Subcutaneous adipose tissue (tissue), 4 donors: ENCODE results near the gene ARID1A. TPM values are rescaled to one million over a fixed set of nuclear protein-coding genes. Genes with fewer than 3 reads are reported as not detected.

ENCODE experiments used
- total RNA-seq, 4 donors: library from RNA; depleted of rRNA; stranded (reverse); fragments of >200 nt; gene quantifications; one replicate each; pipeline ENCODE4 v1.1.0, GENCODE V29; 2016
- TF ChIP-seq, protein P1 (sequence below): fragments of 450-650 bp; IDR thresholded peaks from one replicate; pipeline ENCODE4 v1.5.1; 2016; ENCODE audit warnings: low read depth, mild to moderate bottlenecking, control low read depth, antibody characterized with exemption, moderate library complexity

Gene ARID1A
- total RNA-seq, 4 donors from 2014 or later, result 25.1 to 50.7 (median 31.3) TPM

DNA sequence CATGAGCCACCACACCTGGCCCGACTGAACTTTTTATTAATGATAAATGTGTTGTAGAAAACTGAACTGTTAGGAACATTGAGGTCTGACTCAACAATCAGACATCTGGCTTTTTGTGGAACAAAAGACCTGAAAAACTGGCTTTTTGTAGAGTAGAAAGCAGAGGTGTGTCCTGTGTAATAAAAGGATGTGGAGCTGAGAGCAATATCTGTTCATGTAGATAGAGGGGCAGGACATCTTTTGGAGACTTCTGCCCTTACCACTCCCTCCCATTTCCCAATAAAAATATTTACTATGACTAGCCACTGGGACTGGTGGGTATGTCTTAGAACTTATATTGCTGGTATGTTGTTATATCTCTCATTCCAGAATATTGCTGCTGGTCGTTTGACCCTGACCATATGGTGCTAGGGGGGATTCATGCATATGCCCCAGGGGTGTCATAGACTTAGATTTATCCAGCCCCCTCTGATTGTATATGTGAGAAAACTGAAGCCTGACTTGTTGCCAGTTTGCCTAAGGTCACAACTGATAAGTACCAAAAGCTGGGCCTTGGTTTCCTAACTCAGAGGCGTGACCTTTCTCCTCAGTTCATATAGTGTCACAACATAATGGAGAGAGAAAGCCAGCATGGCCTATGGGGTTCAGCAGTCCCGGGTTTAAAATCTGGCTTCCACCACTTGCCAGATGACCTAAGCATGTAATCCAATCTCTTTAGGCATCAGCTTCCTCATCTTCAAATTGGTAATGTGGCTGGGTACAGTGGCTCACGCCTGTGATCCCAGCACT lies 58.5 kb downstream of the ARID1A start:
- TF ChIP-seq, protein P1, sequence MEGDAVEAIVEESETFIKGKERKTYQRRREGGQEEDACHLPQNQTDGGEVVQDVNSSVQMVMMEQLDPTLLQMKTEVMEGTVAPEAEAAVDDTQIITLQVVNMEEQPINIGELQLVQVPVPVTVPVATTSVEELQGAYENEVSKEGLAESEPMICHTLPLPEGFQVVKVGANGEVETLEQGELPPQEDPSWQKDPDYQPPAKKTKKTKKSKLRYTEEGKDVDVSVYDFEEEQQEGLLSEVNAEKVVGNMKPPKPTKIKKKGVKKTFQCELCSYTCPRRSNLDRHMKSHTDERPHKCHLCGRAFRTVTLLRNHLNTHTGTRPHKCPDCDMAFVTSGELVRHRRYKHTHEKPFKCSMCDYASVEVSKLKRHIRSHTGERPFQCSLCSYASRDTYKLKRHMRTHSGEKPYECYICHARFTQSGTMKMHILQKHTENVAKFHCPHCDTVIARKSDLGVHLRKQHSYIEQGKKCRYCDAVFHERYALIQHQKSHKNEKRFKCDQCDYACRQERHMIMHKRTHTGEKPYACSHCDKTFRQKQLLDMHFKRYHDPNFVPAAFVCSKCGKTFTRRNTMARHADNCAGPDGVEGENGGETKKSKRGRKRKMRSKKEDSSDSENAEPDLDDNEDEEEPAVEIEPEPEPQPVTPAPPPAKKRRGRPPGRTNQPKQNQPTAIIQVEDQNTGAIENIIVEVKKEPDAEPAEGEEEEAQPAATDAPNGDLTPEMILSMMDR, result no peak

DNA sequence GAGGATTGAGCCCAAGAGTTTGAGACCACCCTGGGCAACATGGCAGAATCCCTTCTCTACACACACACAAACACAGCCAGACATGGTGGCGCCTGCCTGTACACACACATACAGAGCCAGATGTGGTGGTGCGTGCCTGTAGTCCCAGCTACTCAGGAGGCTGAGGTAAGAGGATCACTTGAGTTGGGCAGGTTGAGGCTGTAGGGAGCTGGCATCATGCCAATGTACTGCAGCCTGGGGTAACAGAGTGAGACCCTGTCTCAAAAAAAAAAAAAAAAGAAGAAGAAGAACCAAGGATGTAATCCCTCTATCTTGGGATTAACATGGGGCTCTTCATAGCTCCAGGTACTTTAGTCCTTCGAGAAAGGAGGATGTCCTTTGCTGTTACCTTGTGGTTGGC lies 62.5 kb downstream of the ARID1A start:
- TF ChIP-seq, protein P1, result no peak

DNA sequence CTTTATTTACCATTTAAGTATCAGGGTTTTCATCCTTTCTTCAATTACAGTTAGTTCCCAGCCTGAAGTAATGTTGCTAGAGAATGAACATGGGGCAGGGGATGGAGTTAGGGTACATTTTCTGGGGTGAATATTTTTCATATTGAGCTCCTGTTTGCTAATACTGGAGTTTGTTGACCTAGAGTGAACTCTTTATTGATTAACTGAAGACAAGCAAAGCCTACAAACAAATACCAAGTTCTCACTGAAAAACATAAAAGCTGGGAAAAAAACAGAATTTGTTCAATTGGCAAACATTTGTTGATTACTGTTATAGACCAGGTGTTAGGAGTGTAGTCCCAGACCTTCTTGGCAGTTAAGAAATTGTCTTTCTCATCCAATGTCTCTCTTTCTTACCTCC lies 63.7 kb downstream of the ARID1A start:
- TF ChIP-seq, protein P1, result no peak

DNA sequence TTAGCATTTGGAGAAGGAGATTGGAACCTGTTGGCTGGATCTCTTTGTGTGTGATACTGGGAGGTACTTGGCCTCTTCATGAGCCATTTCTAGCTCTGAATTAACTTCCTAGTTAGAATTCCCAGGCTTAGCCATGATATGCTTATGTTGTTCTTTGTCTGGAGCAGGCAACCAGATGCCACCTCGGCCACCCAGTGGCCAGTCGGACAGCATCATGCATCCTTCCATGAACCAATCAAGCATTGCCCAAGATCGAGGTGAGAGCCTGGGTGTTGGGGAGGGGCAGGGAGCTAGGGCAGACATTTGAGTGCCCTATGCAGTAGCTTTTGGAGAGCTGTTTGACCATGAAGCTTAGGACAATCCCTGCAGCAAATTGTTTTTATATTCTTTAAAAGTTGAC lies 65.4 kb downstream of the ARID1A start:
- TF ChIP-seq, protein P1, result no peak

DNA sequence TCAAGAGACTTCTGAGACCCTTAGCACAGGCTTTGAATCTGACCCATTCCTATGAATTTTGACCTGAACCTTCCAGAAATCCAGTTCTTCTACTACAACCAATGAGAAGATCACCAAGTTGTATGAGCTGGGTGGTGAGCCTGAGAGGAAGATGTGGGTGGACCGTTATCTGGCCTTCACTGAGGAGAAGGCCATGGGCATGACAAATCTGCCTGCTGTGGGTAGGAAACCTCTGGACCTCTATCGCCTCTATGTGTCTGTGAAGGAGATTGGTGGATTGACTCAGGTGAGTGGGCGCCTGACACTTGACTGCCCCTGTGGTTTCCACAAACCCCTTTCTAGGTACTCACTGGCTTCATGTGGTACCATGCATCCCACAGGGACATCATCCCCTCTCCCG lies 71.9 kb downstream of the ARID1A start:
- TF ChIP-seq, protein P1, result no peak

DNA sequence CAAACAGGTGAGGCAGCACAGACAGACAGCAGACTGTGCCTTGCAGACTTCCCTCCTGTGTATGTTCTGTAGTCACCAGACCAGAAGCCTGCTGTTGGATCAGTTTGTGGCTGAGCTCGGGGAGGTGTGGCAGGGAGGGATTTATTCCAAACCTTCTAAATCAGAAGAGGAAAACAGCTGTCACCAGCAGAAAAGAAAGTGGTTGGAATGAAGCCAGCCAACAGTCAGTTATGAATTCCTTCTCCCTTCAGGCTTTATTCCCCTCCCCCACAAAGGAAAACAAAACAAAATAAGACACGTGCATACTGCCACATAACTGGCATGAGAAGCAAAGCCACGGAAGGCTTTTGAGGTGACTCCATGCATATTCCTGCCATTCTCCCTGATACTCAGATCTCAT lies 72.9 kb downstream of the ARID1A start:
- TF ChIP-seq, protein P1, result no peak

DNA sequence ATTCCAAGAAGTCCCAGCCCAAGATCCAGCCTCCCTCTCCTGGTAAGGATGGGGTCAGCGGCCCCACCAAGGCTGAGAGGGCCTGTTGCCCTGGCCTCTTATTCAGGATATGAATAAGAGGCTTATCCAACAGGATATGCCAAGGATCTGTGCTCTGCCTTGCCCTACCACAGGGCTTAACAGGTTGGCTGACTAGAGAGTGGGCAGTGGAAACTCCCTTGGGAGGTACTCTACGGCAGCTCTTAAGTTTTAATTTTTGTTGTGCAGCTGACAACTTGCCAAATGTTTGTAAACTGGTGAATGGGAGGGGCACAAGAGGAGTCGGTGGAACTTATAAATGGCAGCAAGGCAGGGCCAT lies 75.4 kb downstream of the ARID1A start:
- TF ChIP-seq, protein P1, result no peak
